AG04450 (cell line): ENCODE data around the gene GMPR2. TPM values are rescaled to one million over a fixed set of nuclear protein-coding genes. Genes with fewer than 3 reads are reported as not detected.

Experiments
- CTCF ChIA-PET: fragments of 300-600, 350-600 bp; formaldehyde crosslinking; extraction: SDS; loops from one replicate; lab custom pipeline; 2022; ENCODE audit warnings: antibody characterized with exemption, inconsistent platforms; lab: Charles Lee
- POLR2A ChIA-PET: fragments of 350-600 bp; formaldehyde crosslinking; extraction: SDS; loops from one replicate; lab custom pipeline; 2021; ENCODE audit warnings: antibody characterized with exemption, inconsistent platforms; lab: Yijun Ruan, JAX
- DNase-seq: peaks from one replicate; pipeline ENCODE4 v3.0.0-alpha.2; 2011; ENCODE audit warnings: low read depth, low spot score
- H3K27ac ChIP-seq: one replicate; pipeline ENCODE4 v1.5.1; 2012; ENCODE audit warnings: low read depth, low read length, control low read depth
- H3K27me3 ChIP-seq: one replicate; pipeline ENCODE4 v1.6.0; 2012; ENCODE audit warnings: low read length; ENCODE audit not compliant: control insufficient read depth, insufficient read depth
- H3K4me3 ChIP-seq: 2 replicates; pipeline ENCODE4 v1.5.1; 2011; ENCODE audit warnings: mild to moderate bottlenecking, low read depth, low read length, control low read depth
- H3K9me3 ChIP-seq: 2 replicates; pipeline ENCODE4 v1.5.1; 2012; ENCODE audit warnings: low read length; ENCODE audit not compliant: control insufficient read depth, insufficient read depth
- CTCF ChIP-seq: IDR thresholded peaks from 2 replicates; pipeline ENCODE4 v1.5.1; 2011; ENCODE audit warnings: low read depth, low read length, control low read depth, inconsistent platforms
- polyA plus RNA-seq: library from polyadenylated mRNA; depleted of rRNA; stranded (reverse); fragments of >200 nt; gene quantifications from 2 replicates; pipeline ENCODE4 v1.2.3, GENCODE V29; 2011

Gene GMPR2
- polyA plus RNA-seq, 1 experiment: 89.2 TPM

- Histone ChIP-seq H3K27ac (peak overlapping the region; percentile 47), H3K27me3 (no peaks in the 10 kb centered on the region), H3K4me3 (peak overlapping the region; percentile 31; the same call in 1 of the 2 replicates), H3K9me3 (no peaks in the 10 kb centered on the region; the same call in 1 of the 2 replicates)
- TF ChIP-seq CTCF: no peak
- CTCF ChIA-PET: interaction anchor here (0.6 to 2.7 kb wide), 3 partner anchors 28 to 80 kb away, joined by 3 to 10 read pairs (median 3); partner anchors contain the start of gene IRF9
- no peak for DNase-seq
- POLR2A ChIA-PET: interaction anchor here (1.1 to 1.5 kb wide), 2 partner anchors 9 to 25 kb away, joined by 4 to 9 read pairs; partner anchors contain the start of gene CHMP4A
Measured at GRCh38 chr14:24189059-24189375, 43.7 kb upstream of the GMPR2 start.

- DNase-seq: no peak
- no peaks in the 10 kb centered on the region for H3K27me3 ChIP-seq
- POLR2A ChIA-PET: interaction anchor here (1.5 kb wide), 1 partner anchor 24 kb away, joined by 9 read pairs; the partner anchor contains the start of gene CHMP4A
- CTCF ChIA-PET: interaction anchor here (0.9 to 1.0 kb wide), 2 partner anchors 54 to 81 kb away, joined by 3 read pairs; no protein-coding TSS in a partner anchor
- H3K4me3 ChIP-seq: no peak overlapping the region
- no peak for TF ChIP-seq CTCF
- peak overlapping the region; percentile 47 for H3K27ac ChIP-seq
- H3K9me3 ChIP-seq: no peaks in the 10 kb centered on the region; the same call in 1 of the 2 replicates
Measured at GRCh38 chr14:24189460-24189859, 43.3 kb upstream of the GMPR2 start.

GRCh38 chr14:24190416-24190815 is 42.3 kb upstream of the GMPR2 start:
- CTCF ChIA-PET: interaction anchor here (0.9 to 1.1 kb wide), 2 partner anchors 29 to 53 kb away, joined by 3 read pairs; partner anchors contain the start of gene IRF9
- no peak for TF ChIP-seq CTCF
- H3K4me3 ChIP-seq: no peak overlapping the region
- DNase-seq: no peak
- no peak overlapping the region for H3K27ac ChIP-seq
- H3K9me3 ChIP-seq: no peaks in the 10 kb centered on the region; the same call in 1 of the 2 replicates
- H3K27me3 ChIP-seq: no peaks in the 10 kb centered on the region
- POLR2A ChIA-PET: no interaction called here

GRCh38 chr14:24192933-24193332 is 39.8 kb upstream of the GMPR2 start:
- CTCF ChIA-PET: no interaction called here
- POLR2A ChIA-PET: no interaction called here

More at GRCh38 chr14:24192933-24193332, 39.8 kb upstream of the GMPR2 start:
- no peaks in the 10 kb centered on the region; the same call in 1 of the 2 replicates for H3K9me3 ChIP-seq
- H3K4me3 ChIP-seq: no peak overlapping the region
- no peak for TF ChIP-seq CTCF
- DNase-seq: no peak
- H3K27me3 ChIP-seq: no peaks in the 10 kb centered on the region
- H3K27ac ChIP-seq: no peak overlapping the region
